ENCODE data around the gene IQCH.
"Not testable (repeated sequence)": the region's sequence is repeated elsewhere in the genome, so short reads cannot be mapped to it uniquely, and the experiment has no call there.

IQCH gene

GRCh38 chr15:67227431-67227830 is 27.2 kb upstream of the IQCH start:
- Histone ChIP-seq H3K4me3 (ENCODE audit: low read length) (no peak overlapping the region), H3K9me3 (ENCODE audit: insufficient read depth, low read depth, low read length) (no peaks in the 10 kb centered on the region), H3K27ac (ENCODE audit: low read length) (no peak overlapping the region), H3K9ac (ENCODE audit: low read depth, low read length) (no peak overlapping the region), H3K36me3 (ENCODE audit: insufficient read depth, low read depth, low read length) (peaks cover 30% of the 10 kb centered on the region), H3K4me1 (ENCODE audit: insufficient read depth, low read length) (no peaks in the 10 kb centered on the region), H3K27me3 (ENCODE audit: insufficient read depth, low read length) (no peaks in the 10 kb centered on the region)

GRCh38 chr15:67227846-67228245 is 26.7 kb upstream of the IQCH start:
- Histone ChIP-seq H3K4me3 (ENCODE audit: low read length) (no peak overlapping the region), H3K9me3 (ENCODE audit: insufficient read depth, low read depth, low read length) (no peaks in the 10 kb centered on the region)

GRCh38 chr15:67228286-67228685 is 26.3 kb upstream of the IQCH start:
- no peaks in the 10 kb centered on the region for H3K9me3 ChIP-seq (ENCODE audit: insufficient read depth, low read depth, low read length)
- H3K36me3 ChIP-seq (ENCODE audit: insufficient read depth, low read depth, low read length) = peaks cover 38% of the 10 kb centered on the region
- no peak overlapping the region for H3K27ac ChIP-seq (ENCODE audit: low read length)
- H3K4me1 ChIP-seq (ENCODE audit: insufficient read depth, low read length) = no peaks in the 10 kb centered on the region
- H3K4me3 ChIP-seq (ENCODE audit: low read length) = no peak overlapping the region
- no peak overlapping the region for H3K9ac ChIP-seq (ENCODE audit: low read depth, low read length)
- H3K27me3 ChIP-seq (ENCODE audit: insufficient read depth, low read length) = no peaks in the 10 kb centered on the region

More at GRCh38 chr15:67227846-67228245, 26.7 kb upstream of the IQCH start:
- Histone ChIP-seq H3K4me1 (ENCODE audit: insufficient read depth, low read length) (no peaks in the 10 kb centered on the region), H3K27me3 (ENCODE audit: insufficient read depth, low read length) (no peaks in the 10 kb centered on the region), H3K27ac (ENCODE audit: low read length) (no peak overlapping the region), H3K9ac (ENCODE audit: low read depth, low read length) (no peak overlapping the region), H3K36me3 (ENCODE audit: insufficient read depth, low read depth, low read length) (peaks cover 34% of the 10 kb centered on the region)

- H3K27ac ChIP-seq (ENCODE audit: low read length) = no peak overlapping the region
- H3K4me3 ChIP-seq (ENCODE audit: low read length) = no peak overlapping the region
- H3K9ac ChIP-seq (ENCODE audit: low read depth, low read length) = no peak overlapping the region
- H3K36me3 ChIP-seq (ENCODE audit: insufficient read depth, low read depth, low read length) = peaks cover 56% of the 10 kb centered on the region
- no peaks in the 10 kb centered on the region for H3K4me1 ChIP-seq (ENCODE audit: insufficient read depth, low read length)
- H3K9me3 ChIP-seq (ENCODE audit: insufficient read depth, low read depth, low read length) = no peaks in the 10 kb centered on the region
- no peaks in the 10 kb centered on the region for H3K27me3 ChIP-seq (ENCODE audit: insufficient read depth, low read length)
Measured at GRCh38 chr15:67230504-67230903, 24.1 kb upstream of the IQCH start.

- H3K4me3 ChIP-seq (ENCODE audit: low read length) = no peak overlapping the region
- no peak overlapping the region for H3K27ac ChIP-seq (ENCODE audit: low read length)
- no peaks in the 10 kb centered on the region for H3K9me3 ChIP-seq (ENCODE audit: insufficient read depth, low read depth, low read length)
- H3K9ac ChIP-seq (ENCODE audit: low read depth, low read length) = no peak overlapping the region
- no peaks in the 10 kb centered on the region for H3K27me3 ChIP-seq (ENCODE audit: insufficient read depth, low read length)
- H3K36me3 ChIP-seq (ENCODE audit: insufficient read depth, low read depth, low read length) = peaks cover 54% of the 10 kb centered on the region
- H3K4me1 ChIP-seq (ENCODE audit: insufficient read depth, low read length) = no peaks in the 10 kb centered on the region
Measured at GRCh38 chr15:67232591-67232990, 22.0 kb upstream of the IQCH start.

- no peak overlapping the region for H3K9ac ChIP-seq (ENCODE audit: low read depth, low read length)
- no peaks in the 10 kb centered on the region for H3K9me3 ChIP-seq (ENCODE audit: insufficient read depth, low read depth, low read length)
- peaks cover 12% of the 10 kb centered on the region for H3K4me1 ChIP-seq (ENCODE audit: insufficient read depth, low read length)
- 0 out of 2 replicates have a peak, but pooled peaks cover 4% of the 10 kb centered on the region for H3K36me3 ChIP-seq (ENCODE audit: insufficient read depth, low read depth, low read length)
- H3K27ac ChIP-seq (ENCODE audit: low read length) = no peak overlapping the region
- H3K4me3 ChIP-seq (ENCODE audit: low read length) = no peak overlapping the region
- H3K27me3 ChIP-seq (ENCODE audit: insufficient read depth, low read length) = no peaks in the 10 kb centered on the region
Measured at GRCh38 chr15:67240235-67241131, 14.1 kb upstream of the IQCH start.

GRCh38 chr15:67241132-67241855 is 13.3 kb upstream of the IQCH start:
- H3K4me3 ChIP-seq (ENCODE audit: low read length) = no peak overlapping the region
- H3K27me3 ChIP-seq (ENCODE audit: insufficient read depth, low read length) = no peaks in the 10 kb centered on the region
- H3K9me3 ChIP-seq (ENCODE audit: insufficient read depth, low read depth, low read length) = no peaks in the 10 kb centered on the region
- H3K36me3 ChIP-seq (ENCODE audit: insufficient read depth, low read depth, low read length) = no peaks in the 10 kb centered on the region
- H3K4me1 ChIP-seq (ENCODE audit: insufficient read depth, low read length) = peaks cover 12% of the 10 kb centered on the region
- H3K9ac ChIP-seq (ENCODE audit: low read depth, low read length) = no peak overlapping the region
- no peak overlapping the region for H3K27ac ChIP-seq (ENCODE audit: low read length)

- H3K9ac ChIP-seq (ENCODE audit: low read depth, low read length) = no peak overlapping the region
- no peak overlapping the region for H3K4me3 ChIP-seq (ENCODE audit: low read length)
- no peaks in the 10 kb centered on the region for H3K9me3 ChIP-seq (ENCODE audit: insufficient read depth, low read depth, low read length)
- peaks cover 12% of the 10 kb centered on the region for H3K4me1 ChIP-seq (ENCODE audit: insufficient read depth, low read length)
- no peaks in the 10 kb centered on the region for H3K36me3 ChIP-seq (ENCODE audit: insufficient read depth, low read depth, low read length)
- H3K27ac ChIP-seq (ENCODE audit: low read length) = no peak overlapping the region
- no peaks in the 10 kb centered on the region for H3K27me3 ChIP-seq (ENCODE audit: insufficient read depth, low read length)
Measured at GRCh38 chr15:67242708-67243111, 11.9 kb upstream of the IQCH start.

GRCh38 chr15:67244971-67245478 is 9.6 kb upstream of the IQCH start:
- no peaks in the 10 kb centered on the region for H3K27me3 ChIP-seq (ENCODE audit: insufficient read depth, low read length)
- no peaks in the 10 kb centered on the region for H3K36me3 ChIP-seq (ENCODE audit: insufficient read depth, low read depth, low read length)
- H3K4me3 ChIP-seq (ENCODE audit: low read length) = no peak overlapping the region
- peaks cover 12% of the 10 kb centered on the region for H3K4me1 ChIP-seq (ENCODE audit: insufficient read depth, low read length)
- H3K9me3 ChIP-seq (ENCODE audit: insufficient read depth, low read depth, low read length) = no peaks in the 10 kb centered on the region
- no peak overlapping the region for H3K9ac ChIP-seq (ENCODE audit: low read depth, low read length)
- H3K27ac ChIP-seq (ENCODE audit: low read length) = no peak overlapping the region

GRCh38 chr15:67246606-67247005 is 8.0 kb upstream of the IQCH start:
- H3K27ac ChIP-seq (ENCODE audit: low read length); H3K27me3 ChIP-seq (ENCODE audit: insufficient read depth, low read length); H3K36me3 ChIP-seq (ENCODE audit: insufficient read depth, low read depth, low read length); H3K4me3 ChIP-seq (ENCODE audit: low read length); H3K9me3 ChIP-seq (ENCODE audit: insufficient read depth, low read depth, low read length); H3K9ac ChIP-seq (ENCODE audit: low read depth, low read length): not testable (repeated sequence)
- peaks cover 11% of the 10 kb centered on the region for H3K4me1 ChIP-seq (ENCODE audit: insufficient read depth, low read length)

GRCh38 chr15:67248011-67248505 is 6.5 kb upstream of the IQCH start:
- peaks cover 5% of the 10 kb centered on the region; the same call in 1 of the 2 replicates for H3K4me1 ChIP-seq (ENCODE audit: insufficient read depth, low read length)
- no peaks in the 10 kb centered on the region for H3K27me3 ChIP-seq (ENCODE audit: insufficient read depth, low read length)
- no peak overlapping the region for H3K27ac ChIP-seq (ENCODE audit: low read length)
- no peak overlapping the region for H3K9ac ChIP-seq (ENCODE audit: low read depth, low read length)
- no peaks in the 10 kb centered on the region for H3K9me3 ChIP-seq (ENCODE audit: insufficient read depth, low read depth, low read length)
- no peaks in the 10 kb centered on the region for H3K36me3 ChIP-seq (ENCODE audit: insufficient read depth, low read depth, low read length)
- no peak overlapping the region for H3K4me3 ChIP-seq (ENCODE audit: low read length)
